Upper lobe of left lung (tissue), 4 donors: ENCODE data around the gene TECTB.

Source experiments
- CTCF ChIP-seq, 6 experiments: fragments of 450-650 bp in 4 of 6; fragments of 200-600 bp in 2 of 6; sonication (generic) in 2 of 6; IDR thresholded peaks; one replicate each; pipeline ENCODE4 v1.5.1; 2016 to 2019; ENCODE audit warnings: antibody characterized with exemption in 6 of 6
- EP300 ChIP-seq, 4 donors: sonication (generic); formaldehyde crosslinking; IDR thresholded peaks; one replicate each; pipeline ENCODE4 v1.5.1; 2017; ENCODE audit warnings: antibody characterized with exemption in 4 of 4, control low read depth in 2 of 4
- POLR2A ChIP-seq, 4 donors: fragments of 450-650 bp; IDR thresholded peaks; one replicate each; pipeline ENCODE4 v1.5.1; 2016 to 2017; ENCODE audit warnings: antibody characterized with exemption in 4 of 4, mild to moderate bottlenecking in 2 of 4
- POLR2AphosphoS5 ChIP-seq, 2 donors: sonication (generic); formaldehyde crosslinking; IDR thresholded peaks; one replicate each; pipeline ENCODE4 v1.5.1; 2017; ENCODE audit warnings: antibody characterized with exemption in 2 of 2

DNA sequence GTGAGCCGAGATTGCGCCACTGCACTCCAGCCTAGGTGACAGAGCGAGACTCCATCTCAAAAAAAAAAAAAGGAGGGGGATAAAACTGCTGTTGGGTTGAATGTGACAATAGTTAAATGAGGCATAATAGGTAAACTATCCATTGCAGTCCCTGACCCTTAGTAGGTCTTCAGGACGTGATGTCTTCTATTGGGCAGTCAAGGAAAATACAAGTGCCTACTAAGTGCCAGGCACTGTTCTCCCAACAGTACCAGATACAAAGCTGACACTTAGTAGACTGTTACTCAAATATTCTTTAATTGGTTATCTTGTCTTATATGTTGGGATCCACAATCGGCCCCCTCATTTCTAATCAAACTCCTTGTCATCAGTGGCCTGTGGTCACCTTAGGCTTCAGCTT, 63.6 kb downstream of the TECTB start:
- TF ChIP-seq POLR2AphosphoS5 (IDR thresholded peaks at IDR 0.05) (no peak), CTCF (IDR thresholded peaks at IDR 0.05) (no peak), POLR2A (IDR thresholded peaks at IDR 0.05) (no peak), EP300 (IDR thresholded peaks at IDR 0.05) (no peak)
